ENCODE measurements around the gene CNTN1. TPM values are rescaled to one million over a fixed set of nuclear protein-coding genes. Genes with fewer than 3 reads are reported as not detected.

Gene CNTN1
- total and polyA plus RNA-seq, 2 donors (not counting 1 experiment from before 2014, with no cell fraction given), result not detected

- intact Hi-C loops (cut with micrococcal nuclease), result no loop called here
- Histone ChIP-seq H3K4me1 (ENCODE audit: control insufficient read depth in 2 of 2, insufficient read depth in 2 of 2, low read length in 2 of 2) (no peaks in the 10 kb centered on the region), H3K27me3 (replicated peaks in 1 of 4; ENCODE audit: control extremely low read depth in 1 of 4, control insufficient read depth in 3 of 4, insufficient read depth in 4 of 4, low read length in 3 of 4) (no peaks in the 10 kb centered on the region), H3K79me2 (ENCODE audit: control insufficient read depth, insufficient read depth, low read length) (no peaks in the 10 kb centered on the region), H3K27ac (ENCODE audit: low read length in 2 of 2) (no peak overlapping the region), H3K4me2 (replicated peaks; ENCODE audit: low read depth, low read length, poor library complexity, severe bottlenecking) (no peak overlapping the region), H3K9ac (ENCODE audit: low read length) (no peak overlapping the region), H3K36me3 (replicated peaks in 1 of 2; ENCODE audit: control extremely low read depth in 1 of 2, control insufficient read depth in 1 of 2, extremely low read depth in 1 of 2, insufficient read depth in 2 of 2, low read length in 1 of 2) (no peaks in the 10 kb centered on the region), H4K20me1 (ENCODE audit: control insufficient read depth, insufficient read depth, low read length, poor library complexity, severe bottlenecking) (no peaks in the 10 kb centered on the region), H3K4me3 (ENCODE audit: control extremely low read depth in 1 of 5, extremely low read depth in 1 of 5, insufficient read depth in 1 of 5, low read depth in 2 of 5, low read length in 4 of 5) (no peak overlapping the region), H2AFZ (ENCODE audit: insufficient read depth, low read depth, low read length, poor library complexity, severe bottlenecking) (no peak overlapping the region), H3K9me3 (ENCODE audit: control extremely low read depth in 1 of 3, control insufficient read depth in 2 of 3, insufficient read depth in 1 of 3, low read length in 2 of 3) (peaks cover 0 to 7% (median 0%) of the 10 kb centered on the region in 3 donors)
- DNase-seq, result no peak
- H3K9me3 Mint-ChIP-seq (ENCODE audit: insufficient read depth), result peaks cover 2% of the 10 kb centered on the region
- TF ChIP-seq EZH2 (IDR thresholded peaks at IDR 0.05; ENCODE audit: borderline replicate concordance, insufficient read depth, low read depth, low read length, poor library complexity, severe bottlenecking), result no peak
- TF ChIP-seq, protein P1, sequence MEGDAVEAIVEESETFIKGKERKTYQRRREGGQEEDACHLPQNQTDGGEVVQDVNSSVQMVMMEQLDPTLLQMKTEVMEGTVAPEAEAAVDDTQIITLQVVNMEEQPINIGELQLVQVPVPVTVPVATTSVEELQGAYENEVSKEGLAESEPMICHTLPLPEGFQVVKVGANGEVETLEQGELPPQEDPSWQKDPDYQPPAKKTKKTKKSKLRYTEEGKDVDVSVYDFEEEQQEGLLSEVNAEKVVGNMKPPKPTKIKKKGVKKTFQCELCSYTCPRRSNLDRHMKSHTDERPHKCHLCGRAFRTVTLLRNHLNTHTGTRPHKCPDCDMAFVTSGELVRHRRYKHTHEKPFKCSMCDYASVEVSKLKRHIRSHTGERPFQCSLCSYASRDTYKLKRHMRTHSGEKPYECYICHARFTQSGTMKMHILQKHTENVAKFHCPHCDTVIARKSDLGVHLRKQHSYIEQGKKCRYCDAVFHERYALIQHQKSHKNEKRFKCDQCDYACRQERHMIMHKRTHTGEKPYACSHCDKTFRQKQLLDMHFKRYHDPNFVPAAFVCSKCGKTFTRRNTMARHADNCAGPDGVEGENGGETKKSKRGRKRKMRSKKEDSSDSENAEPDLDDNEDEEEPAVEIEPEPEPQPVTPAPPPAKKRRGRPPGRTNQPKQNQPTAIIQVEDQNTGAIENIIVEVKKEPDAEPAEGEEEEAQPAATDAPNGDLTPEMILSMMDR (IDR thresholded peaks at IDR 0.05), result no peak
- ChIA-PET POLR2A (no interaction called here), CTCF (no interaction called here)
- no peaks in the 10 kb centered on the region for H3K4me1 Mint-ChIP-seq
- peaks cover 3% of the 10 kb centered on the region for H3K27me3 Mint-ChIP-seq
- H3K27ac Mint-ChIP-seq, result no peak overlapping the region
- ATAC-seq (ENCODE audit: low read depth), result no peak
- 62% methylated on average over 3 of the region's 3 CpGs for WGBS (ENCODE audit: insufficient coverage)
- H3K4me3 Mint-ChIP-seq, result no peak overlapping the region
Observed at GRCh38 chr12:40645361-40645760, 46.9 kb upstream of the CNTN1 start.

- ChIA-PET CTCF (no interaction called here), POLR2A (no interaction called here)
- no peak overlapping the region for H2AFZ ChIP-seq (ENCODE audit: insufficient read depth, low read depth, low read length, poor library complexity, severe bottlenecking)
- H3K4me3 Mint-ChIP-seq, result no peak overlapping the region
- H3K79me2 ChIP-seq (ENCODE audit: control insufficient read depth, insufficient read depth, low read length), result no peaks in the 10 kb centered on the region
- intact Hi-C loops (cut with micrococcal nuclease), result no loop called here
- H3K9me3 Mint-ChIP-seq (ENCODE audit: insufficient read depth), result no peaks in the 10 kb centered on the region
- ATAC-seq (ENCODE audit: low read depth) (no peak), DNase-seq (no peak)
- WGBS (ENCODE audit: insufficient coverage), result no CpG with 5 or more reads among the region's 1 CpG
- H3K27ac Mint-ChIP-seq, result no peak overlapping the region
- no peak overlapping the region for H3K27ac ChIP-seq (ENCODE audit: low read length in 2 of 2)
- no peaks in the 10 kb centered on the region for H3K27me3 ChIP-seq (replicated peaks in 1 of 4; ENCODE audit: control extremely low read depth in 1 of 4, control insufficient read depth in 3 of 4, insufficient read depth in 4 of 4, low read length in 3 of 4)
- peaks cover 3% of the 10 kb centered on the region for H3K27me3 Mint-ChIP-seq
- peaks cover 0 to 12% (median 0%) of the 10 kb centered on the region in 3 donors for H3K9me3 ChIP-seq (ENCODE audit: control extremely low read depth in 1 of 3, control insufficient read depth in 2 of 3, insufficient read depth in 1 of 3, low read length in 2 of 3)
- H3K9ac ChIP-seq (ENCODE audit: low read length), result no peak overlapping the region
- H3K4me1 ChIP-seq (ENCODE audit: control insufficient read depth in 2 of 2, insufficient read depth in 2 of 2, low read length in 2 of 2), result no peaks in the 10 kb centered on the region
- no peak overlapping the region for H3K4me3 ChIP-seq (ENCODE audit: control extremely low read depth in 1 of 5, extremely low read depth in 1 of 5, insufficient read depth in 1 of 5, low read depth in 2 of 5, low read length in 4 of 5)
- no peak for TF ChIP-seq EZH2 (IDR thresholded peaks at IDR 0.05; ENCODE audit: borderline replicate concordance, insufficient read depth, low read depth, low read length, poor library complexity, severe bottlenecking)
- TF ChIP-seq, protein P1 (IDR thresholded peaks at IDR 0.05), result no peak
- no peaks in the 10 kb centered on the region for H3K4me1 Mint-ChIP-seq
- H4K20me1 ChIP-seq (ENCODE audit: control insufficient read depth, insufficient read depth, low read length, poor library complexity, severe bottlenecking), result no peaks in the 10 kb centered on the region
- no peaks in the 10 kb centered on the region for H3K36me3 ChIP-seq (replicated peaks in 1 of 2; ENCODE audit: control extremely low read depth in 1 of 2, control insufficient read depth in 1 of 2, extremely low read depth in 1 of 2, insufficient read depth in 2 of 2, low read length in 1 of 2)
- no peak overlapping the region for H3K4me2 ChIP-seq (replicated peaks; ENCODE audit: low read depth, low read length, poor library complexity, severe bottlenecking)
Observed at GRCh38 chr12:40646456-40646855, 45.8 kb upstream of the CNTN1 start.
